SK-N-SH treated with all-trans-retinoic acid at 6 μM for 48 hours (cell line): ENCODE data around the gene PTPRT.

Source experiments
- ATAC-seq: fragments of 200-7000 bp; cut with Tn5 transposase; 3 replicates; pipeline ENCODE4 v1.9.1; 2020; ENCODE audit warnings: mild to moderate bottlenecking, moderate library complexity
- ARNTL ChIP-seq: fragments of 450-650 bp; formaldehyde crosslinking; IDR thresholded peaks from 2 replicates; pipeline ENCODE4 v1.5.0; 2020; ENCODE audit warnings: low read depth, mild to moderate bottlenecking, moderate library complexity, borderline replicate concordance
- BACH2 ChIP-seq: fragments of 250-450 bp; sonication (Bioruptor Pico); IDR thresholded peaks from 2 replicates; pipeline ENCODE4 v1.9.0; 2021; ENCODE audit warnings: mild to moderate bottlenecking, borderline replicate concordance
- CREB5 ChIP-seq: fragments of 250-450 bp; sonication (Bioruptor Pico); IDR thresholded peaks from 2 replicates; pipeline ENCODE4 v1.5.1; 2020; ENCODE audit warnings: low read depth, mild to moderate bottlenecking, moderate library complexity
- CSDC2 ChIP-seq: fragments of 250-450 bp; sonication (Bioruptor Pico); IDR thresholded peaks from 2 replicates; pipeline ENCODE4 v1.5.0; 2020; ENCODE audit warnings: mild to moderate bottlenecking, moderate library complexity
- CSRNP3 ChIP-seq: fragments of 250-450 bp; sonication (Bioruptor Pico); IDR thresholded peaks from 2 replicates; pipeline ENCODE4 v1.5.1; 2021; ENCODE audit warnings: mild to moderate bottlenecking, moderate library complexity
- ESRRG ChIP-seq: fragments of 250-450 bp; sonication (Bioruptor Pico); IDR thresholded peaks from 2 replicates; pipeline ENCODE4 v1.6.1; 2021; ENCODE audit warnings: mild to moderate bottlenecking
- GLIS3 ChIP-seq: fragments of 250-450 bp; sonication (Bioruptor Pico); IDR thresholded peaks from 2 replicates; pipeline ENCODE4 v1.5.0; 2020; ENCODE audit warnings: mild to moderate bottlenecking, moderate library complexity
- ISL1 ChIP-seq: fragments of 250-450 bp; sonication (Bioruptor Pico); IDR thresholded peaks from 2 replicates; pipeline ENCODE4 v2.1.2; 2022; ENCODE audit warnings: mild to moderate bottlenecking, moderate library complexity
- OSR1 ChIP-seq: fragments of 250-450 bp; sonication (Bioruptor Pico); IDR thresholded peaks from 2 replicates; pipeline ENCODE4 v1.8.0; 2022; ENCODE audit warnings: moderate library complexity, mild to moderate bottlenecking, inconsistent platforms
- PATZ1 ChIP-seq: fragments of 250-450 bp; sonication (Bioruptor Pico); IDR thresholded peaks from 2 replicates; pipeline ENCODE4 v1.8.0; 2020; ENCODE audit warnings: mild to moderate bottlenecking, moderate library complexity, borderline replicate concordance
- PPARA ChIP-seq: fragments of 250-450 bp; sonication (Bioruptor Pico); IDR thresholded peaks from 2 replicates; pipeline ENCODE4 v1.5.0; 2020; ENCODE audit warnings: mild to moderate bottlenecking, borderline replicate concordance
- RARB ChIP-seq: fragments of 250-450 bp; sonication (Bioruptor Pico); IDR thresholded peaks from 2 replicates; pipeline ENCODE4 v1.8.0; 2021; ENCODE audit warnings: mild to moderate bottlenecking, moderate library complexity
- SNAI2 ChIP-seq: fragments of 250-450 bp; sonication (Bioruptor Pico); IDR thresholded peaks from 2 replicates; pipeline ENCODE4 v1.5.0; 2020; ENCODE audit warnings: mild to moderate bottlenecking, moderate library complexity
- TCF4 ChIP-seq: fragments of 250-450 bp; sonication (Bioruptor Pico); IDR thresholded peaks from 2 replicates; pipeline ENCODE4 v1.8.0; 2021; ENCODE audit warnings: mild to moderate bottlenecking, moderate library complexity, borderline replicate concordance
- TOX ChIP-seq: fragments of 250-450 bp; sonication (Bioruptor Pico); IDR thresholded peaks from 2 replicates; pipeline ENCODE4 v1.8.0; 2021; ENCODE audit warnings: mild to moderate bottlenecking, moderate library complexity, borderline replicate concordance
- ZC3H10 ChIP-seq: fragments of 250-450 bp; sonication (Bioruptor Pico); IDR thresholded peaks from 2 replicates; pipeline ENCODE4 v1.5.1; 2021; ENCODE audit warnings: mild to moderate bottlenecking, moderate library complexity
- ZFP3 ChIP-seq: fragments of 250-450 bp; sonication (Bioruptor Pico); IDR thresholded peaks from 2 replicates; pipeline ENCODE4 v1.5.0; 2020; ENCODE audit warnings: mild to moderate bottlenecking, moderate library complexity
- ZFP30 ChIP-seq: fragments of 450-650 bp; formaldehyde crosslinking; IDR thresholded peaks from 2 replicates; pipeline ENCODE4 v1.5.0; 2022; ENCODE audit warnings: mild to moderate bottlenecking, moderate library complexity
- ZNF565 ChIP-seq: fragments of 450-650 bp; formaldehyde crosslinking; conservative IDR thresholded peaks from 2 replicates; pipeline ENCODE4 v1.5.0; 2020; ENCODE audit warnings: low read depth, mild to moderate bottlenecking, moderate library complexity
- ZNF70 ChIP-seq: fragments of 450-650 bp; formaldehyde crosslinking; IDR thresholded peaks from 2 replicates; pipeline ENCODE4 v1.5.0; 2020; ENCODE audit warnings: mild to moderate bottlenecking, moderate library complexity
- ZNF8 ChIP-seq: fragments of 450-650 bp; formaldehyde crosslinking; IDR thresholded peaks from 2 replicates; pipeline ENCODE4 v1.5.0; 2020; ENCODE audit warnings: mild to moderate bottlenecking, moderate library complexity

Gene PTPRT

GRCh38 chr20:42378826-42379225 is 810.9 kb downstream of the PTPRT start:
- TF ChIP-seq ZFP30 (CRISPR knock-in tag) (no peak), OSR1 (CRISPR knock-in tag) (no peak), RARB (no peak), BACH2 (CRISPR knock-in tag) (no peak), CSRNP3 (CRISPR knock-in tag) (no peak), SNAI2 (CRISPR knock-in tag) (no peak), PPARA (CRISPR knock-in tag) (no peak), ESRRG (no peak), ARNTL (no peak), ZNF70 (CRISPR knock-in tag) (no peak), PATZ1 (CRISPR knock-in tag) (no peak), ZNF8 (no peak), ZFP3 (CRISPR knock-in tag) (no peak)

GRCh38 chr20:42376131-42376530 is 813.6 kb downstream of the PTPRT start:
- TF ChIP-seq ZNF70 (CRISPR knock-in tag) (no peak), BACH2 (CRISPR knock-in tag) (no peak), CREB5 (CRISPR knock-in tag) (no peak), TOX (CRISPR knock-in tag) (no peak), ZNF8 (no peak), ZC3H10 (CRISPR knock-in tag) (no peak), CSDC2 (CRISPR knock-in tag) (no peak)
- ATAC-seq, result no peak

More at GRCh38 chr20:42378826-42379225, 810.9 kb downstream of the PTPRT start:
- ATAC-seq, result no peak

GRCh38 chr20:42373049-42373448 is 816.7 kb downstream of the PTPRT start:
- TF ChIP-seq ISL1 (no peak), GLIS3 (CRISPR knock-in tag) (no peak), SNAI2 (CRISPR knock-in tag) (no peak), ARNTL (no peak), ZNF565 (CRISPR knock-in tag) (no peak), ESRRG (no peak), PATZ1 (CRISPR knock-in tag) (no peak), ZNF8 (no peak)
- ATAC-seq, result no peak

- ATAC-seq, result no peak
- TF ChIP-seq TCF4, result no peak
- no peak for TF ChIP-seq ZC3H10 (CRISPR knock-in tag)
- no peak for TF ChIP-seq TOX (CRISPR knock-in tag)
- no peak for TF ChIP-seq PATZ1 (CRISPR knock-in tag)
- no peak for TF ChIP-seq ZNF565 (CRISPR knock-in tag)
- no peak for TF ChIP-seq ISL1
- TF ChIP-seq ZFP3 (CRISPR knock-in tag), result no peak
- TF ChIP-seq CREB5 (CRISPR knock-in tag), result no peak
- no peak for TF ChIP-seq BACH2 (CRISPR knock-in tag)
- no peak for TF ChIP-seq ZNF70 (CRISPR knock-in tag)
- no peak for TF ChIP-seq ZFP30 (CRISPR knock-in tag)
- TF ChIP-seq CSDC2 (CRISPR knock-in tag), result no peak
- no peak for TF ChIP-seq SNAI2 (CRISPR knock-in tag)
- no peak for TF ChIP-seq RARB
- TF ChIP-seq GLIS3 (CRISPR knock-in tag), result no peak
- TF ChIP-seq, all 23 proteins: peak for 0
Measured at GRCh38 chr20:42370075-42370474, 819.6 kb downstream of the PTPRT start.
